GM19468 (cell line): ENCODE results near the gene ERAL1.
"Not testable (repeated sequence)": the region's sequence is repeated elsewhere in the genome, so short reads cannot be mapped to it uniquely, and the experiment has no call there.

Experiments used
- ATAC-seq: cut with Tn5 transposase; IDR thresholded peaks from one replicate; pipeline ENCODE4 v1.9.1; 2021; ENCODE audit warnings: mild to moderate bottlenecking, moderate library complexity, moderate number of reproducible peaks; ENCODE audit not compliant: unreplicated experiment; ENCODE audit errors: extremely low read depth

The ERAL1 gene

DNA sequence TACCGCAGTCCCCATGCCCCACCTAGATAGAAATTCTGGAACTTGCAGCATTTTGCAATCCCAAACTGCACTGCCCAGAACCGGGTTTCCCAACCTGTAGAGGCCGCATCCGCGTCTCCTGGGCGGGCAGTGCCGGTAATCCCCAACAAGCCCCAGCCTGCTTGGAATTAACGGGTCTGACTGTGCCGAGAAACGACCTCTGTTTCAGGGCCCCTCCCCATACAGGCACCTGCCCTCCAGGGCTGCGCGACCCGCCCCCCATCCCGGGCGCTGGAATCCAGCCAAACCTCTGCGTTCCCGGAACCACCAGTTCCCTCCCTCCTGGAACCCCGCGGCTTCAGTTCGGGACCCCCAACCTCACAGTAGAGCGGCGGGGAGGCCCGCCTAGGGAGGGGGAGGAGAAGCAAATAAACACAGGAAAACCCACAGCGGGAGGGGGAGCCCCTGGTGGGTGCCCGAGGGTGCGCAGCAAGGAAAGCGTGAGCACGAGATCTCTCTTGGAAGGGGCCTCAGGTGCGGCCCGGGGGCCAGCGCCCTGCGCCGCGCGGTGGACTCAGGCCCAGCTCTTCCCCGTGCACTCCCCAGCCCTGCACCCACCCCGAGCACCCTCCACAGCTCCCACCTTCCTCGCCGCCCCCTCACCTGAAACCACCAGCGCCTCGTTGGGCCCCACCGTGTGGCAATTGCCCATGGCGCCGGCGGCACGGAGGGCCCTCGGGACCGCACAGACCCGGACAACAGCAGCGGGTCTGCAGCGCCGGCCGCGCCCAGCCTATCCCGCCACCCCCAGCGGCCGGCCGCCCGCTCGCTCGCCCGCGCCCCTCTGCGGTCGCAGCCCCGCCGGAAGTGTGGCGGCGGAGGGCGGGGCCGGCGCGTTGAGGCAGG, 42.3 kb downstream of the ERAL1 start, which contains the start of gene FLOT2:
FLOT2 (minus strand) TSS at position 850 of the 885 bp plus-strand sequence; CDS start at position 691, 159 bp downstream.
- ATAC-seq = no peak

DNA sequence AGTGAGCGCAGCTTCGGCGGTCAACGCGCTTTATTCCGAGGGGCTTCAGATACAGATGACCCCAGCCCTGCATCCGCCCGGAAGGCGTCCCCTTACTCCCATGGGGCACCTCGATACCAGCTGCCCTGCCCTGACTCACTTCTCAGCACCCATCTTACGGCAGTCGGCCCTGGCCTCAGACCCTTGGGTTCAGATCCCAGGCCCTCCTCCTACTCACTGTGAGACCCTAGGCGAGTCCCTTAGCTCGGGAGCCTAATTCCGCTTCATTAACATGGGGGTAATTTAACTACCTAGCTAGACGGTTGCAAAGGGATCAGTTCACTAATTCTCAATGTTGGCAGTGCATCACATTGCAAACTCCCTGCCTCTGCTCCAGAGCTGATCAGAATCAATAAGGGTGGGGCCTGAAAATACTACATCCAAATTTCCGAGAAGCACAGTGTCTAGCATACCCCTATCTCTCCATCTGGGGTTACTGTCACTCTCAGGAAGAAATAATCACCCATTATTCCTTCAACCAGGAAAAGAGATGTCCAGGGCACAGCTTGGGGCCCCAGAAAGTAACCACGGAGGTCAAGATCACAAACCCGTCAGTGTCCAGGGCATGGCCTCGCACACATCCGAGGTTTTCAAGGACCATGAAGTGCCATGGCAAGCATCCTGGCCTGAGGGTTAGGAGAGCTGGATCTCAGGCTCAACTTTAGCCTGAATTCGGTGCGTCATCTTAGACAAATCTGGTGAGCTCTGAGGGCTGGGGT, 43.1 kb downstream of the ERAL1 start:
- no peak for ATAC-seq

DNA sequence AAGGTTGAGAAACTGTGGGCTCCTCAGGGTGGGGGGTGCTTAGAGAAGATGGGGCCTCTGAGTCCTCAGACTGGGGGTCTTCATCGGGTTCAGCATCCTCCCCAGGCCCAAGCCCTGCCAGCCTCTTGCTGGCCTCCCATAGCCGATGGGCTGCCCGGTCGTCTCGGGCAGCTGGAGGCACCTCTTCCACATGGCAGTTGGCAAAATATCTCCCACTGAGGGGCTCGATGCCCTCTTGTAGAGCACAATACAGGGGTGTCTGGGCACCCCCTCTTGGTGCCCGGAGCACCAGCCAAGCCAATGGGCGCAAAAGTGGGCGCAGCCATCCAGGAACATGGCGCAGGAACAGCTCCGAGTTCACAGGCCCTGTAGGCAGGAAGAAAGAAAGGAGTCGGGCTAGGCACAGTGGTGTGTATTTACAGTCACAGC, 43.7 kb downstream of the ERAL1 start:
- no peak for ATAC-seq

DNA sequence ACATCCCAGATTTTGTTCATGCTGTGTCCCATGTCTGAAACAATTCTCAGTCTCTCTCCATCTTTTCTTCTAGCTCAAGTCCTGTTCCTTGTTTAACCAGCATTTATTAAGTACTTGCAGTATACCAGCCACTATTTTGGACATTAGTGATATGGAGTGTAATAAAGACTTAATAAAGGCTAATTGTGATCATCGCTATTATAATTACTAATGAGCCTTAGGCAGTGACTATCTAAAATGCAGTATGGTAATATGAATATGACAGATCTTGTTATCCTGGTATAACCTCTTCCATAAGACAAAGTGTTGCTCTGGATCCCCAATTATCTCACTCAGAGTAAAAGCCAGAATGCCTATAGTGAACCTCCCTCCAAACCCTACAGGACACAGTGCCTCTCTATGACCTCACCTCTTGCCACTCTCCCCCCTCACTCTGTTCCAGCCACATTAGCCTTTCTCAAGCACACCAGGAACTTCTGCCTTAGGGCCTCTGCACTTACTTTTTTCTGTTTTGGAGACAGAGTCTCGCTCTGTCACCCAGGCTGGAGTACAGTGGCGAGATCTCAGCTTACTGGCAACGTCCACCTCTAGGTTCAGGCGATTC, 44.5 kb downstream of the ERAL1 start:
- ATAC-seq = no peak

DNA sequence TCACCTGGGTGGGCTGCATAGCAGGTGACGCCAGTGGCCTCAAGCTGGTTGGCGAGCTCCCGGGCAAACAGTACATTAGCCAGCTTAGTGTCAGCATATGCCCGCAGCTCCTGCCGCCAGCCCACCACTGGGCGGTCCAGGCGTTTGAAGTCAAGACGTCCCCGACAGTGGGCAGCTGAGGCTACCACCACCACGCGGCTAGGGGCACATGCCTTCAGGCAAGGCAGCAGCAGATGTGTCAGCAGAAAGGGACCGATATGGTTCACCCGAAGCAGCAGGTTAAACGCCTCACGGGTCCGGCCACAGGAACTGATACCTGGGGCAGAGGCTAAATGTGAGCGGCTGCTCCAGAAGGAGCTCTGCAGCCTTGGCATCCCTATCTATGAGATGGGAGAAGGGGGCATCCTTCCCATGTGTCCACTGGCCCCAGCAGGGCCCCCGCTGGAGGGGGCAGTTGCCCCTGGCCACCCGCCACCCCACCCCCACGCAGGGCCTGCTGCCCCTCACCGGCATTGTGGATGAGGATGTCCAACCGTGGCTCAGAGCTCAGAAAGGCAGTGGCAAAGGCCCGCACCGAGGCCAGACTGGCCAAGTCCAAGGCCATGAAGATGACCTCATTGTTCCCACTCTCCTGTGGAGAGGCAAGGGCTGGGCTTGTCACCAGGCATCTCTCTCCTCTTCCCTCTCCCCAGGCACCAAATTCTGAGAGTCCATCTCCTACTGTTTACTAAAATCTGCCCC, 46.3 kb downstream of the ERAL1 start:
- no peak for ATAC-seq

DNA sequence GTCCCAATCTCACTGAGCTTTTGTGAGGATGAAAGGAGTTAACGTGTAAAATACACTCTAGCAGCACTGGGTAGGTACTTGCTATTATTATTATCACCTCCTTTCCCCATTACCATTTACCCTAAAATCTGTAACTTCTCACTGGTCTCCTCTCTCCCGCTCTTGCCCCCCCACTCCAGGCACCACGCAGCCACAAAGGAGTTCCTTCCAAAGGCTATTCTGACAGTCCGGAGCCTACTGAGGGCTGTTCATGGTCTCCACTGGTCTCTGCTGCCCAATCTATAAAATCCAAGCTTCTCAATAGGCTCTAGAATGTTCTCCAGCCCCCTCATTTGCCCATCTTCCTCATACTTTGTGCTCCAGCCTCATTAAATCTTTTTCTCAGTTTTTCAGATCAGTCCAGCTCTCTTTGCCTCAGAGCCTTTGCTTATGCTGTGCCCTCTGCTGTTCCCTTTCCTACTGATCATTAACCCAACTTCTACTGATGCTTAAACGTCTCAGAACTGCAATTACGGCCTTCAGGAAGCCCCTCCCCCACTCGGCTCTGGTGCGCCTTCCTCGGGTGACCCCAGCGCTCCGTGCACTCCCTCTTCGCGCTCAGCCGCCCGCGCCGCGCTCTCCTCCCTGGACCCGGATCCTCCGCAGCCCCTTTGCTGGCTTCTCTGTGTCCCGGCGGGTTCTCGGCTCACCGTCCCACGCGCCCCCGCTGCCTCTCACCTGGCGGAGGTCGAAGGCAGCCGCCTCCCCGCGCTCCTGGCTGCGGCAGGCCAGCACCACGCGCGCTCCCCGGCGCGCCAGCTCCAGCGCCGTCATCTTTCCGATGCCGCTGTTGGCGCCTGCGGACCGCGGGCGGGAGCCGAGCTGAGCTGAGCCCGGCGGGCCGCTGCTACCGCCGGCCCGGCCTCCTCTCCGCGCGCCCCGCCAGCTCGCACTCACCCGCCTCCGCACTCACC, 47.3 kb downstream of the ERAL1 start:
- no peak for ATAC-seq

DNA sequence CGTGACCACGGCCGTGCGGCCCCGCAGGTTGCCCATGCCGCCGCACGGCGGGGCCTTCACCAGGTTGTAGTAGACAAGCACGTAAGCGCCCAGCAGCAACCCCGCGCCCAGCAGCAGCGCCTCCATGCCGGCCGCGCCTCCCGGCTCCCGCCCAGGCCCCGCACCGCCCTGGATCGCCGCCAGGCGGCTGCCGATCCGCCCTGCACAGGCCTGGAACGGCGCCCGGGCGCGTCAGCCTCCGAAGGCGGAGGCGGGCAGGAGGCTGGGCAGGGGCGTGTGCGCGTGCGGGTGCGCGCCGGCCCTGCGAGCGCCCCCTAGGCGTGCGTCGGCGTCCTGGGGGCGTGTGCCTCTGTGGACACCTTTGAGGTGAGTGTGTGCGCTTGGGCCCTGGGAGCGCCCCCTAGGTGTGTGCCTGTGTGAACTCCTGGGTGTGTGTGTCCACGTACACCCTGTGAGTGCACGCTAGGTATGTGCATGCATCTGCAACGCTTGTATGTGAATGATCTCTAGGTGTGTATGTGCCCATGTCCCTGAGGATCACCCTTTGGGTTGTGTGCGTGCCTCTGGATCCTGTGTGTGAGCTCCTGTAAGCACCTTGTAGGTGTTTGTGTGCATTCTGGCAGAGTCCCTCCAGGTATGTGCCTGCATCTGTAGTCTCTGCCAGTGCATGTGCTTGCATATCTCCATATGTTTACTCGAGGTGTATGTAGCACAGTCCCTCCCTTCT, 48.2 kb downstream of the ERAL1 start, which contains the start of gene DHRS13:
DHRS13 (minus strand) TSS at position 261 of the 727 bp plus-strand sequence; CDS start at position 126, 135 bp downstream.
- ATAC-seq = peak; percentile 91

DNA sequence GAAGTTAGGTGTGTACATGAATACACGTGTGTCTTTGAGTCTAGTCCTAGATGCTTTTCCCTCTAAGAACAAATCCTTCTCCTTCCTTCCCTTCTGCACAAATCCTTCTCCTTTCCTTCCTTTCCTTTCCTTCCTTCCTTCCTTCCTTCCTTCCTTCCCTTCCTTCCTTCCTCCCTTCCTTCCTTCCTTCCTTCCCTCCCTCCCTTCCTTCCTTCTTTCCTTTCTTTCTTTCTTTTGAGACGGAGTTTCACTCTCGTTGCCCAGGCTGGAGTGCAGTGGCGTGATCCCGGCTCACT, 48.7 kb downstream of the ERAL1 start:
- not testable (repeated sequence) for ATAC-seq

DNA sequence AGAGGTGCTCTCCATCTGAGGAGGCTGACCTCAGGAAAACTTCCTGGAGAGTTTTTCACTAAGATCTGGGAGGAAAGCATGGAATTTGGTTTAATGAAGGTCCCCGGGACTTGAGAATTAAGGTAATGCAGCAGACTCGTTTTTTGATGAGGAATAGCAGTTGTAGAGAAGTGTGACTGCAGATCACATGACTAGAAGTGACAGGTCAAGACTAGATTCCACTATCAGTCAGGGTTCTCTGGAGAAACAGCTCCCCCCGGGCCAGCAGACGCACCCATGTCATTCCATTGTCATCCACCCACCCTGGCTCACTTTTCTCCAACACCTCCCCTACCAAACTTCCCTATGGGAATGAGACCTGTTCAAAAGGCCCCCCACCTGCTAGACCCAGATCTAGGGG, 50.0 kb downstream of the ERAL1 start:
- no peak for ATAC-seq

DNA sequence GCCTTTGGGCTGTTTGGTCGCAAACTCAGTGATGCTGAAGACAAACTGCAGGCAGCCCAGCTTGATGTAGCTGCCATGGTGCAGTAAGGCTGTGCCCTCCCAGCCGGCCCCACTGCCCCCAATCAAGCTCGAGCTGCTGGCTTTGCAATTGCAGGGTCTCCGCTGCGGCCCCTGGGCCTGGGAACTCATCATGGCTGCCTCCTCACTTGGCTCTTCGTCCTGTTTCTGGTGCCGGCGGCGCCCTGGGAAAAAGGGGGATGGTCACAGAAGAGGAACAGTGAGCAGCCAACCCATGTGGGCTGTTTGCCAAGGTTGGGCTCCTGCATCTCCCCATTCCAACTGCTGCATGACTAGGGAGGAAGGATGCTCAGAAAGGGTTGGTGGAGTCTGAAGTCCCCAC, 51.5 kb downstream of the ERAL1 start:
- no peak for ATAC-seq

DNA sequence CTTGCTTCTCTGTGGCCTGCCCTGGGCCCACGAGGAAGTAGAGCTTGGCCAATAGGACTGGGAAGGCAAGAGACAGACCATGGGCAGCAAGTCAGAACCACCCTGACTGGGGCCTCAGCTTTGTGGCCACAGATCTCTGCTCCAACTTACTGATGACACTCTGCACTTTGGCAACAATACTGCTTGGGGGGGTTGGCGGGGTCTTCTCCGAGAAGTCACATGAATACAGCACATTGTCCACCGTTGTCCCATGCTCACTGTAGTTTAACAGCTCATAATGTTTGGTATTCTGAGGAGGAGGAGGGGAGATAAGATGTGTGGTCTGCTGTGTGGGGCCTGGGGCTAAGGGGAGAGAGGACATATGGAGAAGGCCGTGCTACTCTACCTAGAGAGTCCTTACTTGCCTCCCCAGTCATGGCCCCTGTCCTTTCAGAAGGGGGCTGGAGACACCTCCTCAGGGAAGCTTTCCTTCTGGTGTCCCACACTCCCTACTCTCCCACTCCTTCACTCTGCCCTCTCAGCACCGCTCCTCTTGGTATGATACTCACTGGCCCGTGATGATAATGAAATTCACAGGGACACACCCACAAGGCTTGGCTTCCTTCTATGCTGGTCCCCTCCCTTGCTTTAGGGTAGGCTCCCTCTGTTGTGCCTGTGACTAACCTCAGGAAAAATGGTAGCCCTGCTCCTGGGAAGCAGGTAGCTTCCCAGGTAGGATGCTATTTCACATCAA, 52.1 kb downstream of the ERAL1 start:
- ATAC-seq = no peak

DNA sequence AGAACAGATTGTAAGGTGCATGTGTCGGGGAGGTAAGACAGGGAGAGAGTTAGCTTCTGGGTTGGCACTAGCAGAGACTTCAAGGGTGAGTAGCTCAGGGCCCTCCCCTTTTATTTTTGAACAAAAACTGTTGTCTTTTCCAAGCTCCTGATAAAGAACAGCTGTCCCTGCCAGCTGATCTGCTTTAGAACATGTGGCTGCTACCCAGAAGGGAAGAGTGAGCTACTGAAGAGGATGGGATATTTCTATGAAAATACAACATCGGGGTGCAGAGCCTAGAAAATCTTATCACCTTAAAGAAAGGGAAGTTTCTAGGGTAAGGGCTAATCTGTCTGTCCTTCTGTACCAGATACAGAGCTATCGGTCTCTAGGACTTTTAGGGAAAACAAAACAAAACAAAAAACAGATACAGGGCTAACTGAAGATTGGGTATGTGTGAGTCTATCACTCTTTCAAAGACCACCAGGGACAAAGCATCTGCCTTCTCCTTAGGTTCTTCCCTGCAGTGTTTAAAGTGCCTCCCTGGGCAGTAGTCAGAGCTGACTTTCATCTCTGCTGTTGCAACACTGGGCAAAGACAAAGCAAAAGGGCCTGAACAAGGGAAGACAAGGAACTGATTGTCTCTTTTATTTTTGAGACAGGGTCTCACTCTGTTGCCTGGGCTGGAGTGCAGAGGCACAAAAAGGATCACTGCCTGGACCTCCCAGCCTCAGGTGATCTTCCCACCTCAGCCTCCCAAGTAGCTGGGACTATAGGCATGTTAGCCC, 53.1 kb downstream of the ERAL1 start:
- no peak for ATAC-seq

DNA sequence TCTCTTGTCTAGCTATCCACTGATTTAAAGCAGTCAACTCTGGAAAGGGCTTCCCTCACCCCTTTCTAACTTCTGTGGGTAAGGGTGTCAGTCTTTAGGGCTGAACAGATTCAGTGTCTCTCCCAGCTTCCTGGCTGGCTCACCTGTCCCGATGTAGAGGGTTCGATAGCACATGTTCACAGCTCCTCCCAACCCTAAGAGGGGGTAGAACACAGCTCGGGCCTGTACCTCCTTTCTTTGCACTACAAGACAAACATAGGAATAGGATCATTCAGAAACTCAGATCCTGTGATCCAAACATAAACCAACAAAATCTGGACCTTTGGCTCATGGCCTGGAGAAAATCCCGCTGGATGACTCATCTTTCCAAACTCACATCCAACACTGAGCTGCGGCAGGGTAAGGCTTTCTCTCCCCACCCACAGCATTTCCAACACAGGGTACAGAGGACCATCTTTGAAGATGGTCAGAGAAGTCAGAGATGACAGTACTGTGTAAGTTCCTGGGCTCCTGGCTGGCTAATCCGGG, 53.9 kb downstream of the ERAL1 start:
- ATAC-seq = no peak

DNA sequence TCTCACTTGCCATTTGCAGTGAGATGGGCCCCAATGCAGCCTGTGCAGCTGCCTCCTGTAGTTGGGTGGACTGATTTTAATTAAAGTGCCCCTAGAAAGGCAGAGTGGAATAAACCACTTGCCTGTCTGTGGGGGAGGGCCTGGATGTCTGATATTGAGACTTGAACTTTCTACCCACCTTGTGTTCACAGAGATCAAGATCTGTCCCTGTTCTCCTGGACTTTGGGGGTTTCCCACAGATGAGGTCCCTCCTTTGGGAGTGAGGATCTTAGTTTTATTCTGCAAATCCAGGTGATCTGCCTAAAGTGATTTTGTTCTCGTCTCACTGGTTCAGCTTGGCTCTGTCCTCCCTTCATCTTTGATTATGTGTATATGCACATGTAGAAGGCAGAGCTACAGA, 55.7 kb downstream of the ERAL1 start:
- ATAC-seq = no peak
